Measurements from ENCODE around the gene ULK4.

Gene ULK4

GRCh38 chr3:41612853-41613252 lies 349.1 kb downstream of the ULK4 start:
- no peak for DNase-seq

GRCh38 chr3:41611008-41611407 lies 350.9 kb downstream of the ULK4 start:
- DNase-seq, result no peak

GRCh38 chr3:41608347-41608746 lies 353.6 kb downstream of the ULK4 start:
- DNase-seq, result peak in 1 of 2 donors; percentile 3

- no peak for DNase-seq
Measured at GRCh38 chr3:41603807-41604206, 358.1 kb downstream of the ULK4 start.

GRCh38 chr3:41602121-41602520 lies 359.8 kb downstream of the ULK4 start:
- no peak for DNase-seq

- DNase-seq, result no peak
Measured at GRCh38 chr3:41601404-41601987, 360.4 kb downstream of the ULK4 start.

- DNase-seq, result no peak
Measured at GRCh38 chr3:41600616-41601015, 361.3 kb downstream of the ULK4 start.

- no peak for DNase-seq
Measured at GRCh38 chr3:41599127-41599484, 362.8 kb downstream of the ULK4 start.

GRCh38 chr3:41598402-41599126 lies 363.3 kb downstream of the ULK4 start:
- no peak for DNase-seq

- no peak for DNase-seq
Measured at GRCh38 chr3:41593774-41594173, 368.1 kb downstream of the ULK4 start.

- no peak for DNase-seq
Measured at GRCh38 chr3:41592753-41593510, 369.0 kb downstream of the ULK4 start.

GRCh38 chr3:41583014-41583413 lies 378.9 kb downstream of the ULK4 start:
- DNase-seq, result no peak

- DNase-seq, result no peak
Measured at GRCh38 chr3:41581700-41582099, 380.2 kb downstream of the ULK4 start.

GRCh38 chr3:41580274-41580959 lies 381.5 kb downstream of the ULK4 start:
- no peak for DNase-seq

- no peak for DNase-seq
Measured at GRCh38 chr3:41579861-41580260, 382.0 kb downstream of the ULK4 start.

GRCh38 chr3:41578798-41579197 lies 383.1 kb downstream of the ULK4 start:
- no peak for DNase-seq

GRCh38 chr3:41575724-41576123 lies 386.2 kb downstream of the ULK4 start:
- no peak for DNase-seq

GRCh38 chr3:41574900-41575299 lies 387.0 kb downstream of the ULK4 start:
- DNase-seq, result no peak

GRCh38 chr3:41573591-41573990 lies 388.3 kb downstream of the ULK4 start:
- DNase-seq, result no peak

- DNase-seq, result no peak
Measured at GRCh38 chr3:41572092-41572491, 389.8 kb downstream of the ULK4 start.

GRCh38 chr3:41569632-41570305 lies 392.1 kb downstream of the ULK4 start:
- no peak for DNase-seq

GRCh38 chr3:41565948-41566514 lies 395.9 kb downstream of the ULK4 start:
- no peak for DNase-seq

- DNase-seq, result no peak
Measured at GRCh38 chr3:41565003-41565402, 396.9 kb downstream of the ULK4 start.
